ENCODE data around the gene TP63. TPM values are rescaled to one million over a fixed set of nuclear protein-coding genes. Genes with fewer than 3 reads are reported as not detected.

Gene TP63
- total RNA-seq, 1 donor from 2014 or later: 0.11 TPM

DNA sequence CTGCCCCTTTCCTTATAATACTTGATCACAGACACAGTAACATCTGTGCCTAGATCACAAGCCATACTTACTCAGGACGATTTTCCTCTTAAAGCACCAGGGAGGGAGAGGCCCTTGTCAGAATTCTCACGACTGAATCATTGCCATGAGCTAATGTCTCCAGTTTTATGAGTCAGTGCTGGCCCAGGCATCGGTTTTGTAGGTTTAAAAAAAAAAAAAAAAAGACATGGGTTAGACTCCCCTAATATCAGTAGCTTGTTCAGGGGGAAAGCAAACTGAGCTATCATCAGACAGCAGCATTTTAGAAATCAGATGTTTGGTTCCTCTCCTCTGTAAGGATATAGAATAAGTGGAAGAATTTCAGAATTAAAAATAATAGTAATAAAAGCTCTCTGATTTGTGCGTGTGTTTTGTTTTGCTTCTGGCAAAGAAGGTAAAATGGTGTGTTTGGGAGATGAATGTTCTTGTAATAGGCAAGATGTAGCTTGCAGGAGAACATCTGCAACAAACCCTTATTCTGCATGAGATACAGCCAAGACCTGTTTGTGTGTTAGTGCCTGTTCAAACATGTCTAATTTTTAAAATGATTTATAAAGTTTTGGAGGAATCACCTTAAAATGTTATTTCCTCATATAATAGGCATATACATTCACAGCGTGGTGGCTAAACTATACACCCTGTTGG lies 193.6 kb downstream of the TP63 start:
- no peak for ATAC-seq (ENCODE audit: poor library complexity)
- intact Hi-C loops (cut with DNase I): no loop called here
- no peak for DNase-seq

GRCh38 chr3:189826566-189826965 lies 195.4 kb downstream of the TP63 start:
- intact Hi-C loops (cut with DNase I): no loop called here
- ATAC-seq (ENCODE audit: poor library complexity) (no peak), DNase-seq (no peak)

GRCh38 chr3:189827108-189827507 lies 195.9 kb downstream of the TP63 start:
- DNase-seq (no peak), ATAC-seq (ENCODE audit: poor library complexity) (no peak)
- intact Hi-C loops (cut with DNase I): no loop called here

GRCh38 chr3:189830401-189830800 lies 199.2 kb downstream of the TP63 start:
- no peak for DNase-seq
- intact Hi-C loops (cut with DNase I): no loop called here
- ATAC-seq (ENCODE audit: poor library complexity): no peak

GRCh38 chr3:189833266-189833665 lies 202.1 kb downstream of the TP63 start:
- DNase-seq (no peak), ATAC-seq (ENCODE audit: poor library complexity) (no peak)
- intact Hi-C loops (cut with DNase I): no loop called here

- intact Hi-C loops (cut with DNase I): no loop called here
- no peak for DNase-seq
- no peak for ATAC-seq (ENCODE audit: poor library complexity)
Measured at GRCh38 chr3:189833996-189834395, 202.8 kb downstream of the TP63 start.

DNA sequence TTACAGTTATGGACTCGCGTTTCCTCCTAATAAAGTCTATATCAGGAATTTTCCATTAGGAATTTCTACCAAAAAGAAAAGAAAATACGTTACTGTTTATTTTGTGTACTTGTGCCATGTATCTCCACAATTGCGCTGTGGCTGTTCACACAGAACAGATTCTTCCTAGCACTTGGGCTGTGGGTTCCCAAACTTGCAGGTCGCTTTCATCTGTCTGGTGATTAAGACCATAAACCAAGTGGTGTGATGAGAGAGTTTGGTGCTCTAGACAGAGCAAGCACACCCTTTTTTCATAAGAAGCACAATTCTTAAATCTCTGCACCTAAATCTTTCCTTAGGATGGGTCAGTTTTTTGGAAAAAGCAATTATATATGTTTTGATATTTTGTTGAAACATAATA lies 203.3 kb downstream of the TP63 start:
- no peak for ATAC-seq (ENCODE audit: poor library complexity)
- DNase-seq: no peak
- intact Hi-C loops (cut with DNase I): no loop called here

- DNase-seq: no peak
- intact Hi-C loops (cut with DNase I): no loop called here
- no peak for ATAC-seq (ENCODE audit: poor library complexity)
Measured at GRCh38 chr3:189836795-189837194, 205.6 kb downstream of the TP63 start.

DNA sequence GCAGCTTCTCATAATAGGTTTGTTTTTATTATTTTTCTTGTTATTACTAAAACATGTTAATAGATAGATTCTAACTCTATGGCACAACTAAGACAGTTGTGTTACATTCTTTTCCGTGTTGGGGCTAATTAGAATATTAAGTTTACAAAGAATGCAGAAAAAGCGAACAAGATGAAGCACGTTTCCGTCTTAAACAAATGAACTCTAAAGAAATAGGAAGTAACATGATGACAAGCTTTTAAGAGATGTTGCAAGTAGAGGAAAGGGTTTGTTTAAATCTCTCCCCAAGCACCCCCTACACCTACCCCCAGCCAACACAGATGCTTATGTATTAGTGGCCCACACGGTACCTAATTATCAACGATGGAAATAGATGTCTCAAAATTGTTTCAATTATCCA lies 207.1 kb downstream of the TP63 start:
- ATAC-seq (ENCODE audit: poor library complexity) (no peak), DNase-seq (no peak)
- intact Hi-C loops (cut with DNase I): no loop called here

DNA sequence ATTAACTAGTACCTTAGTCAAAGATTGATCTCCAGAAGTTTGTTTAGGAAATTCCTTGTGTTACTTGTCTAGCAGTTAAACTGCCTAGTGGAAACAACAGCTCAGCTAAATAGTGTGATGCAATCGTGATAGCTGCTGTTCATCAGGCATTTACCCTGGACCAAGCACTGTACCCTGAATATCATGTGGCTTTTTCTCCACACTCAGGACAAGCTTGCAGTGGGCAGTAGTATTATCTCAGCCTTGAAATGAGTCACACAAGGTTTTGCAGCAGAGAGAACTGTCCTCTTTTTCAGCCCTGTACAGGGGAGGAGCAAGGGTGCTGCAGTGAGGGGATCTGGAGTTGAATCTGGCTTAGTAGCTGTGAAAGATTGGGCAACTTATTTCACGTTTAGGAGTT lies 208.4 kb downstream of the TP63 start:
- ATAC-seq (ENCODE audit: poor library complexity) (peak; percentile 25), DNase-seq (no peak)
- intact Hi-C loops (cut with DNase I): no loop called here

DNA sequence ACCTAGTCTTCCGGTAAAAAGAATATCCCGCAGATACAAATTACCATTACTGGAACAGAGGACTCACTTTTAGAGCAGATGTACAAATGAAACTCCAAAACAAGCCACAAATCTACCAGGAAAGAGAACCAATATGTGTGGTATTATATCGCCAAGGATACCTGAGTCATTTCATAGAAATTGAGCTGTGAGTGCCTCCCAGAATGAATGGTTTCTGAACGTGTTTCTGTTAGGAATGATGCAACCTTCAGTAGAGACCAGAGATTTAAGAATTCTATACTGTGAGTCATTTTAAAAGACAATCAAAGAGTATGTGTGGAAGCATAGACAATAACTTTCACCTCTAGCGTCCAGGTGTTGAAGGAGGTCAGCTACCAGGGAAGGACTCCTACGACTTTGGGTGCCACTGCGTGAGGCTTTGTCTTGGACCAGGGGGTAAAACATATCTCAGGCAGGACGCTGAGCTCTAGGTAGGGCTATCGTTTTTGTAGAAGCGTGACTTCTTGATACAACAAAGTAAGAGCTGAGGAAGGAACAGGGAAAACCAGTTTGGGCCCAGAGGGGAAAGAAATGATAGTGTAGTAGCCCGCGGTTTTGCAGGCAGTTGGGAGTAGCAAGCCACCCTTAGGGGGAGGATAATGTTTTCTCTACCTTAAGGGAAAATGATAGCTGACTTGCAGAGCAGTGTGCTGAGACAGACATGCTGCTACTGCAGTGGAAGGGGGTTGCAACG lies 210.4 kb downstream of the TP63 start:
- ATAC-seq (ENCODE audit: poor library complexity) (no peak), DNase-seq (no peak)
- intact Hi-C loops (cut with DNase I): no loop called here

DNA sequence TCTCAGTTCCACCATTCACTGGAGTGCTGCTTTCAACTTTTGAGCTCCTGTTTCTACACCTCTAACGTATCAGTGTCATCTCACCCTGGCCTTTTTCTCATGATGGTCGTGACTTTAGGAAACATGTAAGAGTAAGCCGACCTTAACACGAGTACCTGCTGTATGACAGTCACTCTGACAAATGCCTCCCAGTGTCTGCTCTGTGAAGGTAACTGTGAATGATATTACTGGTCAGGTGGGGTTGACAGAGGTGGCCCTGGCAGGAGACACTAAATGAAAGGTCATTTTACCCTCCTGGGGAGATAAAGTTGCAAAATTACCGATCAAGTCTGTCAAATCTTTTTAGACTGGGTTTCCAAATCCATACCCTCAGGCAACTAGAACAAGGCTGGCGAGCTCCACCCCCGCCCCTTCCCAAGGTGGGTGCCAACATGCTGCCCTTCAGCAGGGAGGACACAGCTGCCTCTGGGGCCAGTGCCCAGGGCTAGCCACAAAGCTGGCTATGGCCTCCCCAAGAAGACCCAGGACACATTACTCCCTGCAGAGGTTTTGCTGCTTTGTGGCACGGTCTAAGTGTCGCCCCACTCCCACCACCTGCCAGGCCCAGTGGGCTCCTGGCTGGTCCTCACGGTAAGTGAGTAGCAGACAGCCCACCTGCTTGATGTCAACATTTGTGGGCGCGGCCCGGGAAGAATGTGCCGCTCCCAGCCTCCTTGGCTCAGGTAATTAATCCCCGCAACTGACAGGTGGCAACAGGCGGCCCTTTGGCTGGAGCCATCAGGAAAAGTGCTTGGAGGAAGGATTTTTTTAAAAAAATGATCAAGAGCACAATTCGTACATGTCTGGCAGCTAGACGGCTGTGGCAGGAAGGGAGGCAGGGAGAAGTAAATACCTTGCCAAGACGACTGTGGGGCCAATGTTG lies 211.8 kb downstream of the TP63 start:
- intact Hi-C loops (cut with DNase I): no loop called here
- DNase-seq: no peak
- ATAC-seq (ENCODE audit: poor library complexity): no peak

DNA sequence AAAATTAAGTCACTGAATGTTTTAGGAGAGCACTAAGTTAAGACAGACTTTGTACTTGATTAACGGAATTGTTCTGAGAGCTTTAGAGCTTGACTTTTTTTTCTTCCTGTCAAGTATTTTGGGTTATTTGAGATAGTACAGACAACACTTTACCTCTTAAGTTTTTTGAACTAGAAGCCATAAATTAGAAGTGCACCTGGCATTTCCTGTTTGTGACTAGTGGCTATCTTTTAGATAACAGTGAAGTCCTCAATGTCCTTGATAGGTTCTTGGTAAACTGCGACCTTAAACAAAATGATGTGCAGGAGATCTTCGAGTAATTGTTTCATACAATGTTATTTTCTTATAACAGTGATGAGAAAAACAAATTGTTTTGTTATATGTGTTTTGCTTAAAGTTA lies 213.9 kb downstream of the TP63 start:
- DNase-seq: no peak
- no peak for ATAC-seq (ENCODE audit: poor library complexity)
- intact Hi-C loops (cut with DNase I): no loop called here

- intact Hi-C loops (cut with DNase I): no loop called here
- DNase-seq (no peak), ATAC-seq (ENCODE audit: poor library complexity) (no peak)
Measured at GRCh38 chr3:189848395-189849040, 217.3 kb downstream of the TP63 start.

- peak; percentile 46 for ATAC-seq (ENCODE audit: poor library complexity)
- intact Hi-C loops (cut with DNase I): no loop called here
- DNase-seq: no peak
Measured at GRCh38 chr3:189849262-189849661, 218.1 kb downstream of the TP63 start.

GRCh38 chr3:189851682-189852081 lies 220.5 kb downstream of the TP63 start:
- ATAC-seq (ENCODE audit: poor library complexity) (no peak), DNase-seq (no peak)
- intact Hi-C loops (cut with DNase I): no loop called here

DNA sequence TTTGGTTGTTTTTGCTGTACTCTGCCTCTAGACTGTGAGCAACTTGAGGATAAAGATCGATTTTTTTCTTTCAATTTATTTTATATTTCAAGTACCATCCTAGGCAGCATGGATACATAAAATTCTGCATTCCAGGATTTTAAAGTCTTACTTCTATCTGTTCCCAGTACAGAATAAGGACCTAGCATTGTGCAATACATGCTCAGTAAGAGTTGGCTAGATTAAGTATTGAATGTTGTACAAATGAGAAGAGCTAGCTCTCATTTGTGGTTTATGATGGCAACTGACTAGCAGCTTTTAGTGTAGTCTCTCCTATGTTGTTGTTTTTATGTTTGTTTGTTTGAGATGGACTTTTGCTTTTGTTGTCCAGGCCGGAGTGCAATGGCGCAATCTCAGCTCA lies 222.7 kb downstream of the TP63 start:
- ATAC-seq (ENCODE audit: poor library complexity): no peak
- intact Hi-C loops (cut with DNase I): no loop called here
- no peak for DNase-seq

GRCh38 chr3:189860296-189860695 lies 229.1 kb downstream of the TP63 start:
- no peak for ATAC-seq (ENCODE audit: poor library complexity)
- intact Hi-C loops (cut with DNase I): no loop called here

DNA sequence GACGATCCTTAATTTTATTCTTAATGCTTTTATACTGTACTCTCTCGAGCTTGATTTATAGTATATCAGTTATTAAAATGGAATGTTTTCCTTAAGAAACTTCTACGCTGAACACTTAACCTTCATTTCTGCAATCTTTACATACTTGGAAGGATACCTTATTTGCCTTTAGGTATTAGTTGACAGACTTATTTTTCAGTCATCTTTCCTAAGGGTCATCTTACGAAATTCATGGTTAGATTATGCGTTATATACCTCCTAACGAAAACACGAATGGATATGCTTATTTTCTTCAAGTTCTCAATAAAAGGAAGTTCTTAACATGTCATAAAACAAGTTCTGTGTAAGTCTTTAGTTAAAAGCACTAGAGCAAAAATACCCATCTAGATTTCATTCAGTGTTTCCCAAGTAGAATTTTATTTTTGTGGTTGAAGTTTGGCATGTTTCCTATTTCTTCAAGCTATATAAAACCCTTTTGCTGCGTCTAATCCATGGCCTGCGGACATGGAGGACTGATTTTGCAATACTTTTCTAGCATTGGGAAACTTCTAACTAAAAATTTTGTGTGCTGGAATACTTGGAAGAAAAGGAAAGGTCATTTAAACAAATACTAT lies 231.3 kb downstream of the TP63 start:
- intact Hi-C loops (cut with DNase I): no loop called here
- ATAC-seq (ENCODE audit: poor library complexity) (no peak), DNase-seq (no peak)

More at GRCh38 chr3:189860296-189860695, 229.1 kb downstream of the TP63 start:
- DNase-seq: no peak

Measured in Right ventricle myocardium superior (tissue), 1 donor.